HG03354 (cell line): ENCODE measurements around the gene KAT8.
"Not testable (repeated sequence)": the region's sequence is repeated elsewhere in the genome, so short reads cannot be mapped to it uniquely, and the experiment has no call there.

Experiments used
- ATAC-seq: cut with Tn5 transposase; IDR thresholded peaks from one replicate; pipeline ENCODE4 v1.9.1; 2021; ENCODE audit warnings: mild to moderate bottlenecking; ENCODE audit not compliant: unreplicated experiment, poor library complexity, severe bottlenecking

The KAT8 gene

DNA sequence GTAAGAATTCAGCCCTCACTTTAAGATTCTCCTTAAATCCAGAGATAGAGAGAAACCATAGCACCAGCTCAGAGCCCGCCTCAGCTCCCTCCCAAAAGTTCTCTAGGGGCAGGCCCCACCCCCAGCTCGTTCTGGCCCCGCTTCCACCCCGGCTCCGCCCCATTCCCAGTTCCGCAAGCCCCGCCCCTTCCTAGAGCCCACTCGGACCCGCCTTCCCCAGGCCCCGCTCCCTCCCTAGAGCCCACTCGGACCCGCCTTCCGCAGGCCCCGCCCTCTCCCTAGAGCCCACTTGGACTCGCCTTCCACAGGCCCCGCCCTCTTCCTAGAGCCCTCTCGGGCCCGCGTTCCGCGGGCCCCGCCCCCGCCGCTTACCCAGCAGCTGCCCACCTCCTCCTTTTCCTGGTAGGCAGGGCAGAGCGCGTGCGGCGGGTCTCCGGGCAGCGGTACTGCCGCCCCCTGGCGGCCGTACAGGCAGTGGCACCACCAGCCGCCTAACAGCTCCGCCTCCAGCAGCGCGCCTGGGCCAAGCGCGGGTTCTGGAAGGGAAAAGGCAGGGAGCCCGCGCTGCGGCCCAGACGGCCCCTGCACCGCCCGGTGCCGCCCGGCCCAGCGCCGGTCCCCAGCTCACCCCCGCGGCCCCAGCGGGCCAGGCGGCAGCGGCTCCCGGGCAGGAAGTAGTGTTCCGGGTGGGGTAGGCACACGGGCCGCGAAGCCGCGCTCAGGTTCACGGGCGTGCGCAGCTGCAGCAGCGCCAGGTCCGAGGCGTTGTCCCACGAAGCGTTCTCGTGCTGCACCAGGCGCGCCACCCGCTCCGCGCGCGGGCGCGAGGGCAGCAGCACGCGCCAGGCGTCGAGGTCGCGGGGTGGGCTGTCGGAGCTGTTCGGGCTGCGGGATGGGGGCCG lies 24.9 kb downstream of the KAT8 start:
- ATAC-seq: peak; percentile 84

DNA sequence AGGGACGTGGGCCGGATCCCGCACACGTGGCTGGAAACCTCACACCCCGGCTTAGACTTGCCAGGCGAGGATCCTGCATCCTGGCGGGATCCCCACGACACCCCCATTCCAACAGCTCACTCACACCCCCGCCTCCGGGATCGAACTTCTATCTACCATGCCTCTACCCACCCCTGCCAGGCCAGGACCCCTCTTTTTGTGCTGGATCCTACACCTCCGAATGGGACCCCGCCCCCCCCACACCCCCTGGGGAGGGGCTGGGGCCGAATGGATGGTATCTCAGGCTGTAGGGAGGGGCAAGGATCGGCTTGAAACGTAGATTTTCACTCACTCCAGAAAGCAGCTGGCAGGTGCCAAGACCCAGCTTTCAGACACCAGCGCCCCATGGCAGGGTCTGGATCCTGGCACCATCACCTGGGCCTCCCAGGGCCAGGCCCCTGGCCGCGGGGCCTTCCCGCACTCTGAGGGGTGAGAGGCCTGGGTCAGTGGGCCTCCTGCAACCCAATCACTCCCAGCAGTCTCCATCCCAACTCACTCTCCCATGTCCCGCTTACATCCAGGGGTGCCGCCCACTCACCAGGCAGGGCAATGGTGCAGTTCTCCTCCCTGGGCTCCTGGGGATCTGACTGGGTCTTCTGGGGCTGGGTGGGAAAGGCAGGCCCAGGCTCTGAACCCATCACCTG lies 25.7 kb downstream of the KAT8 start:
- ATAC-seq: no peak

DNA sequence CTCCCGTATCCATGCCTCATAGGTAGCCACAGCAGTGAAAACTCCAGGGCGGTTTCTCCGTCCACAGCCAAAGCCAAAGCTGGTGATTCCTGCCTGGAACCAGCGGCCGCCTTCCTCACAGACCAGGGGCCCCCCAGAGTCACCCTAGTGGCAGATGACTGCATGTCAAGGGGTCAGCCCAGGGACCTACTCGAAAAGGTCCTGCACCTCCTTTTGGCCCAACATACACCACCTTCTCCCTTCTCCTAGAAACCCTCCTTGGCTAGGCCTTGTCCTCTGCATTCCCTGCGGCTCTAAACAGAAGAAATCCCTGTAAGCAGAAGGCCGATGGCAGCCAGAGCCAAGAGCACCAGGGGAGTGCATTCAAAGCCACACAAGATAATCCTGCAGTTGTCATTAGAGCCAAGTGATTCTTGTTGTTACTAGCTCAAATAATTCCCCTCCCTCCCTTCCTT lies 26.3 kb downstream of the KAT8 start:
- ATAC-seq: no peak

DNA sequence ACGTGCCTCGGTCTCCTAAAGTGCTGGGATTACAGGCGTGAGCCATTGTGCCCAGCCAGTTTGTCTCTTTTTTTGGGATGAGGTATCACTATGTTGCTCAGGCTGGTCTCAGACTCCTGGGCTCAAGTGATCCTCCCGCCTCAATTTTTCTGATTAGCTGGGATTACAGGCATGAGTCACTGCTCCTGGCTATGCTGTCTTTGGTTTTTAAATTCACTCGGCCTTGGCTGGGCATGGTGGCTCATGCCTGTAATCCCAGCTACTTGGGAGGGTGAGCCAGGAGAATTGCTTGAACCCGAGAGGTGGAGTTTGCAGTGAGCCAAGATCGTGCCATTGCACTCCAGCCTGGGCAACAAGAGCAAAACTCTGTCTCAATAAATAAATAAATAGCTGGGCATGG lies 27.0 kb downstream of the KAT8 start:
- ATAC-seq: not testable (repeated sequence)

DNA sequence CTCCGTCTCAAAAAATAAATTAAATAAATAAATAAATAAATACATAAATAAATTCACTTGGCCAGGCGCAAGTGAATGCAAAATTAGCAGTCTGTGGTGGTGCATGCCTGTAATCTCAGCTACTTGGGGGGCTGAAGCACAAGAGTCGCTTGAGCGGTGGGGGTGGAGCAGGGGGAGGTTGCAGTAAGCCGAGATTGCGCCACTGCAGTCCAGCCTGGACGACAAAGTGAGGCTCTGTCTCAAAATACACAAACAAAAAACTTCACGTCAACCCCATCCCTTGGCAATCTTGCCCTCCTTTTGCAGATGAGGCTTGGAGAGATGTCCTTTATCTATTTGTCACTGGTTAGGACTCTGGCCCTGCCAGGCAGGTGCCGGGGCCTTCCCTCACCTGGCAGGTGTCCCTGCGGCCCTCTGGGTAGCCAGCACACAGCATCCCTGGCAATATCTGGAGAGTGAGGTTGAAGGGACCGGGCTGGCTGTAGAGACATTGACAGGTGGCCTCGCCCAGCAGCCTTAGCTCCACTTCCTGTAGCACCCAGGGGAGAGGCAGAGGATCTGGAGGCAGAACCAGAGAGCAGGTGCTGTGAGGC lies 28.0 kb downstream of the KAT8 start:
- no peak for ATAC-seq

DNA sequence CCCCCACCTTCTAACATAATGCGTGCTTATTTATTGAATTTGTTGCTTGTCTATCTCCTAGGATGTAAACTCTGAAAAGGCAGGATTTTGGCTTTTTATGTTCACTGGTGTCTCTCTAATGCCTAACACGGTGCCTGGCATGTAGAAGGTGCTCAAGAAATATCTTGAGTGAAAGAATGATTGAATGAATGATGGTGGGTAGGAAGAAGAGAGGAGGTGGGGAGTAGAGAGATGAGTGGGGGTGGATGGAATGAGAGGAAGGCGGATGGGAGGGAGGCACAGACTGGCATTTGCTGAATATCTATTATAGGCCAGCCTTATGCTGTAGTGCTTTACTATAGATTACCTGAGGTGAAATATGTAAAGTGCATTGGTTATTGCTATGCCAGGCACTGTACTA lies 30.1 kb downstream of the KAT8 start:
- no peak for ATAC-seq

DNA sequence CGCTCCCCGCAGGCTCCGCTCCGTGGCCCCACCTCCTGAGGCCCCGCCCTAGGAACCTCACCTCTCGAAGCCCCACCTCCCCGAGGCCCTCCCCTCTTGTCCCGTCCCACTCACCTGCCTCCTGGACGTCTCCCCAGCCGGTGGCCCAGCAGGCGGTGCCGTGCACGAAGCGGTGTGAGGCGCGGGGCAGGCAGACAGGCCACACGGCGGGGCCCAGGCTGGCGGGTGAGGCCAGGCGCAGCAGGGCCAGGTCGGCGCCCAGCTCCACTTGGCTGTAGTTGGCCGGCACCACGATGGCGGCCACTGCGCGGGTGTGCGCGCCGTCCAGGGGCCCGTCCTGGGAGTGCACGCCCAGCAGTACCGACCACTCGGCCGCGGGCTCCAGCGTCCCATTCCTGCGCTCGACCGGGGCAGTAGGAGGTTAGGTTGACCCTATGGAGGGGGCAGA lies 30.8 kb downstream of the KAT8 start:
- ATAC-seq: no peak

DNA sequence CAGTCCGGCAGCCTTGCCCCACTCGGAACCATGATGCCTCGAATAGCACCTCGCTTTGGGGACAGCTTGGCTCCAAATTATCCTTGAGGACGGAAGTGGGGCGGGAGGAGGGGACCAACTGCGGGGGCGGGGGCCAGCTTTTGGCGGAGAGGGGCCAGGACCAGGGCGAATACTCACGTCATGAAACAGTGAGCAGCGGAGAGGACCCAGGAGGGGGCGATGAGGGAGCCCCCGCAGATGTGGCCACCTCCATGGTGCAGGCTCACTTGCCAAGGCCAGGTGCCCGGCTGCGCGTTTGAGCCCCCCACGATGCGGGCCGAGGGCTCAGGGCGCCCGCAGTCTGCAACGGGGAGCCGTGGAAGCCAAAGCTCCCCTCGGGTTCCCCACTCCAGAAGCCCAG lies 31.4 kb downstream of the KAT8 start:
- ATAC-seq: no peak

DNA sequence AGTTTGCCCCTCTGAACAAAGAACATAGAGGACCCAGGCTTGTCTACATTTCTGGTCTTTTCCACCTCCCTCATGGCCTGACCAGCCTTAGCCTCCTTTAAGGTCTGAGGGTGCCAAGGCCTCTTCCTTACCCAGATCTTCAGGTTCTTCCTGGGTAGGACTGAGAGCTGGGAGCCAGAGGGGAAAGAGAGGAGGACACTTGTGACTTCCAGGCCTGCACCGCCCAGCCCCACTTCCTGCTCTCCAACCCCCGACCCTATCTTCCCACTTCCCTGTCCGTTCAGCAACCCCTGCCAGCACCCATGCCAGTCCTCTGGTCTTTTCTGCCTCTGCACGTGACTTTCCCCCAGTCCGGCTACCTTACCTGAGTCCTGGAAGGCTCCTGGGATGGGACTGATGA lies 31.9 kb downstream of the KAT8 start:
- no peak for ATAC-seq

DNA sequence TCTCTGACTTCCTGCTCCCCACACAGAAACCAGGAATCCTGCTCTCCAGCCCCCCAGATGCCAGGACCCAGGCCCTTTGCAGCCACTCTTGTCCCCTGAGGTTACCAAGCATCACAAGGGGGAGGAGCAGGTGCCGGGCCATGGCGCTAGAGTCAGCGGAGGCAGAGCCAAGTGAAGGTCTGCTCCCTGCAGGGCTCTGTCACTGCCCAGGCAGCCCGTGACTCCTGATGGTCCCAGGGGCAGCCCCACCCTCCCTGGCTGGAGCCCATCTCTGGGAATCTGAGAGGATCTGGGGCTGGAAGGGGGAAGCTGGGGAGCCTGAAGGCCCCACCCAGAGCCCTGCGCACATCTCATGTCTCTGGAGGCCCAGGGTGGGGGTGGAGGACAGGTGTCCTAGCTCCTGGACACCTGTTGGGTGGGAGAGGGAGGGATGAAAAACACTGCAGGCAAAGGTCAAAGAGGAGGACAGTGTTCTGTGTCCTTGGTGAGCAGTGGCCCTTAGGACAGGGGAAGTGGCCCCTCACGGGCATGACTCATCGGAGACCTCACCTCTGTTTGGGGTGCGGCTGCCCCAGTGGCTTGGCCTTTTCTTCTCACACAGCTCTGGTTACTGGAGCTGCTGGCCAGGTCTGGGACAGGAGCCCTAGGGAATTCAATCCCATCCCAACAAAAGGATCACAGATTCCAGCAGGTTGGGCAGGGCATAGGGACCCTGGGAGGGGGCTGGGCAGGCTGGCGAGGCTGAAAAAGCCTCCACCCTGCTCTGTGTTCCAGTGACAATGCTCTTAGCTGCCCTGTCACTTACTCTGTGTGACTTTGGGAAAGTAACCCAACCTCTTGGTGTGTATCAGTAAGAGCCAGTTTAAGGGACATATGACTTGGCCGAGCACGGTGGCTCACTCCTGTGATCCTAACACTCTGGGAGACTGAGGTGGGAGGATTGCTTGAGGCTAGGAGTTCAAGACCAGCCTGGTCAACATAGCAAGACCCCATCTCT lies 32.7 kb downstream of the KAT8 start, which contains the start of gene PRSS36:
Gene PRSS36, minus strand, starts transcription at position 173 of the 997 bp plus-strand sequence. Its CDS starts 31 bp downstream, at position 142.
- no peak for ATAC-seq

DNA sequence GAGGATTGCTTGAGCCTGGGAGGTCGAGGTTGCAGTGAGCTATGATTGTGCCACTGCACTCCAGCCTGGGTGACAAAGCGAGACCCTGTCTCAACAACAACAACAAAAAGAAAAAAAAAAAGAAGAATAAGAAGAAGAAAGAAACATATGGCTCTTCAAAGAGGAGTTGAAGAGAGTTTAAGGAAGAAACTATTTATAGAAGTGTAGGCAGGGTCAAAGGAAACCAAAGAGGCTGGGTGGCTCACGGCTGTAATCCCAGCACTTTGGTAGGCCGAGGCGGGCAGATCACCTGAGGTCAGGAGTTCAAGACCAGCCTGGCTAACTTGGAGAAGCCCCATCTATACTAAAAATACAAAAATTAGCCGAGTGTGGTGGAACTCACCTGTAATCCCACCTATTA lies 33.5 kb downstream of the KAT8 start:
- ATAC-seq: not testable (repeated sequence)

DNA sequence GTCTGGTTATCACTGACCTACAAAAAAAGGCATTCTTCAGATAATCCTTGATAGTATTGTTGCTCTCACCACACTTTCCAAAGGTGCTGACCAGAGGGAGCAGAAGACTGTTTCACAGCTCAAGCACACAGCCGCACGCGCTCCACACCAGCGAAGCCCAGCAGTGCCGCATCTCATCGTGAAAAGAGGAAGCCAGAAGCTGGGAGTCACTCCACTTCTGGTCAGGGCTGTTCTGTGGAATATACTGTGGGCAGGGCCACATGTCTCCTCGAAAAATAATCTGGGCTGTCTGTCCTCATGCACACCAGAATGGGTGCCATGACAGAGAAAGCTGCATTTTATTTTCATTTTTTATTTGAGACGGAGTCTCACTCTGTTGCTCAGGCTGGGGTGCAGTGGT lies 39.7 kb downstream of the KAT8 start:
- no peak for ATAC-seq

DNA sequence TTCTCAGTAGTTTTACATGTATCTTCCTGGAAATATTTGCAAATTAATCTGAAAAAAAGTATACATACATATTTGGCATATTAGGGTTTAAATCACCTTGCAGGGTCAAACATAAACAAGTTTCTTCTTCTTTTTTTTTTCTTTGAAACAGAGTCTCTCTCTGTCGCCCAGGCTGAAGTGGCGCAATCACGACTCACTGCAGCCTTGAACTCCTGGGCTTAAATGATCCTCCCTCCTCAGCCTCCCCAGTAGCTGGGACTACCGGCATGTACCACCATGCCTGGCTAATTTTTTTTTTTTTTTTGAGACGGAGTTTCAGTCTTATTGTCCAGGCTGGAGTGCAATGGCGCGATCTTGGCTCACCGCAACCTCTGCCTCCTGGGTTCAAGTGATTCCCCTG lies 49.9 kb downstream of the KAT8 start:
- no peak for ATAC-seq

DNA sequence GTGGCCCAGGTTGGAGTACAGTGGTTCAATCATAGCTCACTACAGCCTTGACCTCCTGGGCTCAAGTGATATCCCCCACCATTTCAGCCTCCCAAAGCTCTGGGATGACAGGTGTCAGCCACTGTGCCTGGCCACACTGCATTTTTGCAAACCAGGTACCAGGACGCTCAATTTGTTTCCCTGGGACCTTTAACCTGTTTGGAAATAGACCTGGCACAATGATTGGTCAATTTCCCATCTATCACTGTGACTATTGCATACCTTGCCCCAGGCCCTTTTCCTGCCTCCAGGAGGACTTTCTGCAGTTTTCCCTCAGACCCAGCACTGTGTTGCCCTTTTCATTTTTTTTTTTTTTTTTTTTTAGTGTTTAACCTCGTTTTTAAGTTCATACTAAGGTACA lies 51.4 kb downstream of the KAT8 start:
- ATAC-seq: no peak

DNA sequence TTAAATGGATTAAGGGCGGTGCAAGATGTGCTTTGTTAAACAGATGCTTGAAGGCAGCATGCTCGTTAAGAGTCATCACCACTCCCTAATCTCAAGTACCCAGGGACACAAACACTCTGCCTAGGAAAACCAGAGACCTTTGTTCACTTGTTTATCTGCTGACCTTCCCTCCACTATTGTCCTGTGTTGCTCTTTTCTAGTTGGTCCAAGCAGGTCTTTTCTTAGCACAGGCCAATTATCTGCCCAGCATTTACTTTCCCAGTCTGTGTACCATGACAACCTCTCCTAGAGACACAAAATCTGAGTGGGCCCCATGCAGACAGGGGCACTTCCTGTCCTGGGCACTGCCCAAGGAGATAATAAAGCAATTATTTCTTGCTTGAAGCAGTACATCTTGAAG lies 52.6 kb downstream of the KAT8 start:
- not testable (repeated sequence) for ATAC-seq

DNA sequence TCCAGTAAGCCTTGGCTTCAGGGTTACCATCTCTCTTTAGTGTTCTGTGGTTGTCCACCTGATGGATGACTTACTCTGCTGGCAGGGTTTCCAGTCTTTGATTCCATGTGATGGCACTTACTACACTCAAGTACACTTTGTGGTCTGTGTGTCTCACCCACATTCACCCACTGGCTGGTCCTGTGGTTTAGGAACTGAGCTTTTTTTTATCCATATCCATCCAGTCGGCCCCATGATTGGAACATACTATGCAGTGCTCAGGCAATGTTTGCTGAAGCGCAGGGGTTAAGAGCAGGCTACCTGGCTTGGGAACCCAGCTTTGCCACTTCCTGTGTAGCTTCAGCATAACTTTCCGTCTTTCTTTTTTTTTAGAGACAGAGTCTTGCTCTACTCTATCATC lies 59.7 kb downstream of the KAT8 start:
- ATAC-seq: no peak

DNA sequence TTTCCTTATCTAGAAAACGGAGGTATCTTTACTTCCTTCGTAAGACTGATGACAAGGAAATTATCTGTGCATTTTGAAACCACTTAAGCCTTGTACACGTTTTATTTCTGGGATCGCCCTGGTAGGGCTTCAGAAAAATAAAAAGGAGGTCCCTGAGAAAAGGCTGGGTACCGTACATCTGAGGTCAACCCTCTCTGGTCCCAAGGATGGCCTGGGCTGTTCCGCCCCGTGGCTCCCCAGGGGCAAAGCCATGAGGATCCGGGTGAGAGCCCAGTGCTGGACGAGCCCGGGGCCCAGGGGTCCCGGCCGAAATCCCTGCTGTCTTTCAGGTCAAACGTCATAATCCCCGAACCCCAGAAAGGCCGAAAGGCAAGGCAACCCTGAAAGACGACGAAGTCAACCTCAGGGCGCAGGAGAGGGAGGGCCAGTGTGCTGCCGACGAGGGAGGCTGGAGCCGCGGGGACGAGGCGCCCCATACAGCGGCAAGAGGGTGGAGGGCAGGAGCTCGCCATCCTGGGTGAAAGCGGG lies 61.8 kb downstream of the KAT8 start:
- ATAC-seq: peak; percentile 0

DNA sequence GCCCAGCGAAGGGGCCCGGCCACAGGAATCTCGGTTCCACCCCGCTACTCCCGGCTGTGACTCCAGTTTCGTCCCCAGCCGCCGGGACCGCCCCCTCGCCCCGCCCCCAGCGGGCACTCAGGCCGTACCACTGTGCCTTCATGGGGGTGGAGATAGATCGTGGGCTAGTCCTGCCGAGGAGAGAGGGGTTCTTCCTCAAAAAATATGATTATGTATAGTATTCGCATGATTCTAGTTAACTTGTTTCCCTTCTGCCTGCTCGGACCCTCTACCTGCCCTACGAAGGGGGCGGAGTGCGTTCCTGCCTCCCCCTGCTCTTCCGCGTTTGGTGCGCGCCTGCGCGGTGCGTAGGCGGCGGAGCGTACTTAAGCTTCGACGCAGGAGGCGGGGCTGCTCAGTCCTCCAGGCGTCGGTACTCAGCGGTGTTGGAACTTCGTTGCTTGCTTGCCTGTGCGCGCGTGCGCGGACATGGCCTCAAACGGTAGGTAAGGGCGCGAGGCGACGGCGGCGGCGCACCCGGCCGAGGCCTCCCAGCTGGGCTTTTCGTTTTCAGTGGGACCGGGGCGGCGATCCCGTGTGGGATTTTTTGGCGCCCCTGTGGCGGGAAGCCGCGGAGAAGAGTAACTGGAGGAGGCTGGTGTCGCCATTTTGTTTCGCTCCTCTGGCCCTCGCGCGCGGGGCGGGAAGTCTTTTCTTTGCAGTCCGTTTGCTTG lies 62.4 kb downstream of the KAT8 start, which contains the start of gene FUS:
Gene FUS, plus strand, starts transcription at position 393 of the 713 bp plus-strand sequence. Its CDS starts 76 bp downstream, at position 469.
- peak; percentile 60 for ATAC-seq
